ENCODE measurements around the gene SLC4A1.

The SLC4A1 gene

DNA sequence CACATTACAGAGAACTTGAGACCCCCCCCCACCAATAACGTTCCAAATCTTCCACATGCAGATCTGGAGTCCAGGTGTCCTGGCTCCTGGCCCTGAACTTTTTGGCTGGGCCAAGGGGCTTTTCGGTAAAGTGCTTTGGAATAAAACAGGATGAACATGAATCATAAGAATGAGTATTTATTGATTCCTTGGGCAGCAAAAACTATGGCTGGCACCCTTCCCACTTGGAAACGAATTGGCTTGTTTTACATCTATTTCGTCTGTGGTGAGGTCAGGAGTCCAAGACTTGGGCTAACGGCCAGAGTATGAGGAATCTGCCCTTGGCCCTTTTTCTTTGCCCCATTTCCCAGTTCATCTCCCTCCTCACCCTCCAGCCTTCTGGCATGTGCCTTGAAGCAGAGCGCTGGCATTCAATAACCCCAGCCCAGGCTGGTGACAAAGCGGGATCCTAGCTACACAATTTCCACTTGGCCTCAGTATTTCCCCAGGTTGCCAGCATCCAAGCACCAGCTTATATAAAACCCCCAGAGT lies 44.3 kb downstream of the SLC4A1 start:
- in situ Hi-C loops (cut with HindIII; ENCODE audit: low sequenced_read_pairs), result no loop called here
- no peak for TF ChIP-seq CTCF (IDR thresholded peaks at IDR 0.05; ENCODE audit: low read depth, low read length, missing control alignments)
- H3K4me3 ChIP-seq (ENCODE audit: low read depth, low read length), result no peak overlapping the region
- DNase-seq (ENCODE audit: low read depth), result peak; percentile 65

- DNase-seq (ENCODE audit: low read depth), result peak; percentile 31
- in situ Hi-C loops (cut with HindIII; ENCODE audit: low sequenced_read_pairs), result no loop called here
- peak; percentile 22 for TF ChIP-seq CTCF (IDR thresholded peaks at IDR 0.05; ENCODE audit: low read depth, low read length, missing control alignments)
- H3K4me3 ChIP-seq (ENCODE audit: low read depth, low read length), result peak overlapping the region; percentile 91
Observed at GRCh38 chr17:44222112-44222869, 45.6 kb downstream of the SLC4A1 start.

DNA sequence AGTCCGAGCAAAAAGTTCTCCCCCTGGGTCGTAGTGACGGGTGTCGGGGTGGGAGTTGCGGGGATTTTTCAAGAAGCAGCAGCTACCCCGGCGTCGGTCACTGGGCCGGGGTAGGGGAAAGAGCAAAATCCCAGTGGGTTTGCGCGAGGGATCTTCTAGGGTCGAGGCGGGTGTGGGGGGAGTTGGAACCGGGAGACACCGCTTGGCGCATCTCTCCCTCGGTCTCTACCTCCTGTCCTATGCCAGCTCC lies 46.1 kb downstream of the SLC4A1 start:
- peak overlapping the region; percentile 91 for H3K4me3 ChIP-seq (ENCODE audit: low read depth, low read length)
- in situ Hi-C loops (cut with HindIII; ENCODE audit: low sequenced_read_pairs), result no loop called here
- DNase-seq (ENCODE audit: low read depth), result no peak
- no peak for TF ChIP-seq CTCF (IDR thresholded peaks at IDR 0.05; ENCODE audit: low read depth, low read length, missing control alignments)

- no peak for TF ChIP-seq CTCF (IDR thresholded peaks at IDR 0.05; ENCODE audit: low read depth, low read length, missing control alignments)
- H3K4me3 ChIP-seq (ENCODE audit: low read depth, low read length), result peak overlapping the region; percentile 91
- in situ Hi-C loops (cut with HindIII; ENCODE audit: low sequenced_read_pairs), result no loop called here
Observed at GRCh38 chr17:44221084-44221861, 46.7 kb downstream of the SLC4A1 start.

DNA sequence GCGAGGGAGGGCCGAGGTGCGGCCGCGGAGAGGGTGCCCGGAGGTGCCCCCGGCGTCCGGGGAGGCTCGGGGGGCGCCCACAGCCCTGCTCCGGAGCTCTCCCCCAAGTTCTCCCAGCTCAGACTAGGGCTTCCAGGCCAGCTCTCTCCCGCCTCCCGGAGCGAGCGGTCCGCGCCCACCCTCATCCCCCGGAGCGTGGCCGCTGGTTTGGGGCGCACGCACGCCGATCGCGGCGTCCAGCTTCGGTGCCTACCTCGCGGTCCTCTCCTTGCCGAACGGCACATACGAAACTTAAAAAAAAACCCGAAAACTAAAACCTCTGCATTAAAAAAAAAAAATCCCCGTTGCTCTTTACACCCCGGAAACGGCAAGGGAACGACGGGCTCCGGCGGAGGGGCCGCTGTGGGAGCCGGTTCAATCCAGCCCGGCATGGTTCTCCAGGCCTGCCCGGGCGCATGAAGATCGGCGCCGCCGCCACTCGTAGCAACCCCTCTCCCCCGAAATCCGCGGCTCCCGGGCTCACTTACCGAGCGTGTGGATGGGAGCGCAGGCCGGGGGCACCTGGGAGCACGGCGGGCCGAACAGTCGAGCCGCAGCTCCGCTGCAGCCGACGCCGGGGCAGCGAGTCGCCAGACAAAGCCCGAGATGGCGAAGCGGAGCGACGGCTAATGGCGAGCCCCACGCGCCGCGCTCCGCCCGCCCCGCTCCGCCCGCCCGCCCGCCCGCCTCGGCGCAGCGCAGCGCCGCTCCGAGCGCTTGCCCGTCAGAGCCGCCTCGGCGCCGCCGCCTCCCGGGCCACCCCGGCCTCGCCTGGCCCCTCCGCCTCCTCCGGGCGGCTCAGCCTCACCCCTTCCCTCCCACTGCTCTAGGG lies 47.5 kb downstream of the SLC4A1 start:
- peak overlapping the region; percentile 91 for H3K4me3 ChIP-seq (ENCODE audit: low read depth, low read length)
- TF ChIP-seq CTCF (IDR thresholded peaks at IDR 0.05; ENCODE audit: low read depth, low read length, missing control alignments), result no peak
- in situ Hi-C loops (cut with HindIII; ENCODE audit: low sequenced_read_pairs), result no loop called here
- no peak for DNase-seq (ENCODE audit: low read depth)

More at GRCh38 chr17:44221084-44221861, 46.7 kb downstream of the SLC4A1 start:
- peak; percentile 57 for DNase-seq (ENCODE audit: low read depth)

GRCh38 chr17:44219616-44220212 lies 48.2 kb downstream of the SLC4A1 start, which contains the start of gene UBTF:
UBTF (minus strand) TSS chr17:44219675; CDS start chr17:44218229, 1,446 bp downstream.
- in situ Hi-C loops (cut with HindIII; ENCODE audit: low sequenced_read_pairs), result no loop called here
- TF ChIP-seq CTCF (IDR thresholded peaks at IDR 0.05; ENCODE audit: low read depth, low read length, missing control alignments), result no peak

More at GRCh38 chr17:44219616-44220212, 48.2 kb downstream of the SLC4A1 start, which contains the start of gene UBTF:
- peak within 1 kb of the TSS; percentile 91 for H3K4me3 ChIP-seq (ENCODE audit: low read depth, low read length)
- no peak for DNase-seq (ENCODE audit: low read depth)

Data from astrocyte of the cerebellum (primary cell).